ENCODE data around the gene APPL1.

Gene APPL1

GRCh38 chr3:57206423-57206822, 21.1 kb upstream of the APPL1 start:
- no peak overlapping the region for H3K4me3 ChIP-seq (ENCODE audit: low read depth, low read length)
- TF ChIP-seq, protein P1, sequence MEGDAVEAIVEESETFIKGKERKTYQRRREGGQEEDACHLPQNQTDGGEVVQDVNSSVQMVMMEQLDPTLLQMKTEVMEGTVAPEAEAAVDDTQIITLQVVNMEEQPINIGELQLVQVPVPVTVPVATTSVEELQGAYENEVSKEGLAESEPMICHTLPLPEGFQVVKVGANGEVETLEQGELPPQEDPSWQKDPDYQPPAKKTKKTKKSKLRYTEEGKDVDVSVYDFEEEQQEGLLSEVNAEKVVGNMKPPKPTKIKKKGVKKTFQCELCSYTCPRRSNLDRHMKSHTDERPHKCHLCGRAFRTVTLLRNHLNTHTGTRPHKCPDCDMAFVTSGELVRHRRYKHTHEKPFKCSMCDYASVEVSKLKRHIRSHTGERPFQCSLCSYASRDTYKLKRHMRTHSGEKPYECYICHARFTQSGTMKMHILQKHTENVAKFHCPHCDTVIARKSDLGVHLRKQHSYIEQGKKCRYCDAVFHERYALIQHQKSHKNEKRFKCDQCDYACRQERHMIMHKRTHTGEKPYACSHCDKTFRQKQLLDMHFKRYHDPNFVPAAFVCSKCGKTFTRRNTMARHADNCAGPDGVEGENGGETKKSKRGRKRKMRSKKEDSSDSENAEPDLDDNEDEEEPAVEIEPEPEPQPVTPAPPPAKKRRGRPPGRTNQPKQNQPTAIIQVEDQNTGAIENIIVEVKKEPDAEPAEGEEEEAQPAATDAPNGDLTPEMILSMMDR (IDR thresholded peaks at IDR 0.05; ENCODE audit: borderline replicate concordance, insufficient read depth, low read depth, low read length), result no peak

DNA sequence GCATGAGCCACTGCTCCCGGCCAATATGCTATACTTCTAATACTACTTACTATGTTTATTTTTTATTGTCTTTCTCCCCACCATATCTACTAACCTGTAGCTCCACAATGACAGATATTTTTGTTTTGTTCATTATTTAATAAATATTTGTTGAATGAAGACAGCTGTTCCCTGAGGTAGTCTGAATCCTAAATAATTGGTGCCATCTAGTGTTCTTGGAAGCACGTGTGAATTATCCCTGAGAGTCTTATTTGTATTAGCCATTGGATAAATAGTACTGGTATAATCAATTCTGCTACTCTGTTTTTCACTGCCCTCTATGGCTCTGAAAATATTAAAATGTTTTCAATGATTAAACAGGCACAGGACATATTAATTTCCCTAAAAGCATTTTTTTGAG, 5.6 kb upstream of the APPL1 start:
- H3K4me3 ChIP-seq (ENCODE audit: low read depth, low read length), result no peak overlapping the region
- TF ChIP-seq, protein P1 (IDR thresholded peaks at IDR 0.05; ENCODE audit: borderline replicate concordance, insufficient read depth, low read depth, low read length), result no peak

DNA sequence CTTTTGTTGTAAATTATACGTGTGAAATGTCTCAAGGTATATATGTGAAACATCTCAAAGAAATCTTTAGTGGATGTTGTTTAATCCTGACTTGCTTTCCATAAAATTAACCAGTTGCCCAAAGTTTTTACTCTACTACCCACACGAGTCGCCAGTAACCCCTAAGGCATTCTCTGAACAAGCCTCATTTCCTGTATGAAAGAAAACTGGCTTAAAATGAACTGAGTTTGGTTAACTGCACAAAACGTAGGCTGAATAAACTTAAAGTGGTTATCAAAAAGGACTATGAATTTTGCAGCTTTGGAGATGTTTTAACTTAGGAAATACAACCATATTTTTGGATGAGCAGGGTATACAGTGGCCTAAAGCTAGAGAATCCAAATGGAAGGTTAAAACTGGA, 2.7 kb upstream of the APPL1 start:
- TF ChIP-seq, protein P1 (IDR thresholded peaks at IDR 0.05; ENCODE audit: borderline replicate concordance, insufficient read depth, low read depth, low read length), result no peak
- no peak overlapping the region for H3K4me3 ChIP-seq (ENCODE audit: low read depth, low read length)

DNA sequence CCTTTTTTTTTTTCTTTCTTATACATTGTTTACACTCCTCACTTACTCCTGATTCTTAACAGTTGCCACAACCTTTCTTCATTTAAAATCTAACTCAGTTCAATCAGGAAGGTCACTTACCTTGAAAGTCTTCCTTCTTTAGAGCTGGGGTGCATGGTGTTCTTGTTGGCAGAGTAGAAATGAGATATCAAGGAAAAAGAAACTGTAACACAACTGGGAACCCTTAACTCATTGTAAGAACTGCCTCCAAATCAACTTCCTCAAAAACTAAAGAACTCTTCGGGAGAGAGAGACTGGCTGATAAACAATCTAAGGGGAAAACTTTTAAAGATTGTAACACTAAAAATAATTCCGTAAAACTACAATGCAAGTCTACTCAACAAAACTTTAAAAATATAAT, 1.4 kb upstream of the APPL1 start:
- TF ChIP-seq, protein P1 (IDR thresholded peaks at IDR 0.05; ENCODE audit: borderline replicate concordance, insufficient read depth, low read depth, low read length), result no peak
- no peak overlapping the region for H3K4me3 ChIP-seq (ENCODE audit: low read depth, low read length)

GRCh38 chr3:57227930-57228751, 612 bp downstream of the APPL1 start:
- TF ChIP-seq, protein P1 (IDR thresholded peaks at IDR 0.05; ENCODE audit: borderline replicate concordance, insufficient read depth, low read depth, low read length), result no peak
- H3K4me3 ChIP-seq (ENCODE audit: low read depth, low read length), result peak overlapping the region; percentile 92

DNA sequence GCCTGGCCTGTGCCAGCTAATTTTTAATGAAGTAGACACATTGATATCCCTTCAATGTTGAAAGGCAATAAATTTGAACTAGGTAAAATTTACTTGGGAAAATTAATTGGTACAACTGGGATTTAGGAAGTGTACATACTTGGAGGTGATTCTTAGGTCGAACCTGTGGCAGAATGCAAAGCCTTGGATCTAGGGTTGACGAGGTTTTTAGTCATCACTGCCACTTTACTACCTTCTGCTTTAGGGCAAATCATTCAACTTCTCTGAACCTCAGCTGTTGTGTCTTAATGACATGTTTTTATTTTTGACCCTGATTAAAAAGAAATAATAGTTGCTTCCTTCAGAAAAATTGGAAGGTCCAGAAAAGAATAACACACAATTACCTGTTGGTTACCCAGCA, 2.5 kb downstream of the APPL1 start:
- TF ChIP-seq, protein P1 (IDR thresholded peaks at IDR 0.05; ENCODE audit: borderline replicate concordance, insufficient read depth, low read depth, low read length), result no peak
- no peak overlapping the region for H3K4me3 ChIP-seq (ENCODE audit: low read depth, low read length)

DNA sequence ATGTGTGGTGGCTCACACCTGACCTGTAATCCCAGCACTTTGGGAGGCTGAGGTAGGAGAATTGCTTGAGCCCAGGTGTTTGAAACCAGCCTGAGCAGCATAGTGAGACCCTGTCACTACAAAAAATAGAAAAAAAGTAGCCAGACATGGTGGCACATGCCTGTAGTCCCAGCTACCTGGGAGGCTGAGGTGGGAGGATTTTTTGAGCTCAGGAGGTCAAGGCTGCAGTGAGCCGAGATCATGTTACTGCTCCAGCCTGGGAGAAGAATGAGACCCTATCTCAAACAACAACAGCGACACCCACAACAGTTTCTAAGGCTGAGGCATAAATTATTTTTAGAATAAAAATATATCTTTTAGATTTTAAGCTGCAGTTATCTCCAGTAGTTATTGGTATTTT, 6.3 kb downstream of the APPL1 start:
- H3K4me3 ChIP-seq (ENCODE audit: low read depth, low read length), result no peak overlapping the region
- TF ChIP-seq, protein P1 (IDR thresholded peaks at IDR 0.05; ENCODE audit: borderline replicate concordance, insufficient read depth, low read depth, low read length), result no peak

Data from GM12875 (cell line).